UCSD-AML1 (cell line): Measurements from ENCODE around the gene SLC33A1.
A peak's percentile ranks its signal among the peaks of the same experiment; 100 is the strongest.

Experiments
- DNase-seq: peaks from one replicate; lab custom pipeline; 2025; ENCODE audit not compliant: unreplicated experiment; lab: John Stamatoyannopoulos, UW

Gene SLC33A1

GRCh38 chr3:155792532-155792931 lies 61.7 kb downstream of the SLC33A1 start:
- no peak for DNase-seq

DNA sequence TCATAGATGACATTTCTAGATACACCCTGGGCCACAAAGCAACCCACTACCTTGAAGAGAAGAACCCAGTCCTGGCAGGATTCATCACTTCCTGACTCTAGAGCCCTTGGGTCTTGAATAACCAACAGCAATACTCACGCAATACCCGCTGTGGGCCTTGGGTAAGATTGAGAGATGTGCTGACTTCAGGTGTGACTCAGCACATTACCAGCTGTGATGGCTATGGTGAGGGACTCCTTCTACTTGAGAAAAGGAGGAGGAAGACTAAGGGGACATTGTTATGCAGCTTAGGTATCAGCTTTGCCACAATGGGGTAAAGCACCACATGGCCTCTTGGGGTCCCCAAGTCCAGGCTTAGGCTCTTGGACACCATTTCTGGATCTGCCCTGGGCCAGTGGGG lies 63.0 kb downstream of the SLC33A1 start:
- peak; percentile 12 for DNase-seq

- peak; percentile 13 for DNase-seq
Observed at GRCh38 chr3:155790272-155790925, 63.8 kb downstream of the SLC33A1 start.

DNA sequence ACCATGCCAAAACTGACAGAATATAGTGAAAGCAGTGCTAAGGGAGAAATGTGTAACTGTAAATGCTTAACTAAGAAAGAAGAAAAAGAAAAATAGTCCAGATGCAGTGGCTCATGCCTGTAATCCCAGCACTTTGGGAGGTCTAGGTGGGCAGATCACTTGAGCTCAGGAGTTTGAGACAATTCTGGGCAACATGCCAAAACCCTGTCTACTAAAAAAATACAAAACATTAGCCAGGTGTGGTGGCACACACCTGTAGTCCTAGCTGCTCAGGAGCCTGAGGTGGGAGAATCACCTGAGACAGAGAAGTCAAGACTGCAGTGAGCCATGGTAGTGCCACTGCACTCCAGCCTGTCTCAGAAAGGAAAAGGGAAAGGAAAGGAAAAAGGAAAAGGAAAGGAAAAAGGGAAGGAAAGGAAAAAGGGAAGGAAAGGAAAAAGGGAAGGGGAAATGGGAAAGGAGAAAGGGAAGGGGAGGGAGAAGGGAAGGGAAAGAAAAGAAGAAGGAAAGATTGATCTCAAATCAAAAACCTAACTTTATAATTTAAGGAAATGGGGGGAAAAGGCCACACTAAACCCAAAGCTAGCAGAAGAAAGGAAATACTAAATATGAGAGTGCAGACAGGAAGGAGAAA lies 68.4 kb downstream of the SLC33A1 start:
- DNase-seq = no peak

- no peak for DNase-seq
Observed at GRCh38 chr3:155782390-155782953, 71.8 kb downstream of the SLC33A1 start.

GRCh38 chr3:155780291-155780690 lies 73.9 kb downstream of the SLC33A1 start:
- DNase-seq = no peak

- no peak for DNase-seq
Observed at GRCh38 chr3:155778462-155778861, 75.8 kb downstream of the SLC33A1 start.

GRCh38 chr3:155772801-155773200 lies 81.4 kb downstream of the SLC33A1 start:
- DNase-seq = no peak

DNA sequence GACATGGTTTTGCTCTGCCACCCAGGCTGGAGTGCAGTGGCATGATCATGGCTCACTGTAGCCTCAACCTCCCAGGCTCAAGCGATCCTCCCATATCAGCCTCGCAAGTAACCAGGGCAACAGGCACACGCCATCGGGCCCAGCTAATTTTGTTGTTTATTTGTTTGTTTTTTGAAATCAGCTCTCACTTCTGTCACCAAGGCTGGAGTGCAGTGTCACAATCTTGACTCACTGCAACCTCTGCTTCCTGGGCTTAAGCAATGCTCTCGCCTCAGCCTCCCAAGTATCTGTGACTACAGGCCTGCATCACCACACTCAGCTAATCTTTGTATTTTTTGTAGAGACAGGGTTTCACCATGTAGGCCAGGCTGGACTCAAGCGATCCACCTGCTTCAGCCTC lies 83.1 kb downstream of the SLC33A1 start:
- no peak for DNase-seq
